ENCODE data around the gene STK32C.

DNA sequence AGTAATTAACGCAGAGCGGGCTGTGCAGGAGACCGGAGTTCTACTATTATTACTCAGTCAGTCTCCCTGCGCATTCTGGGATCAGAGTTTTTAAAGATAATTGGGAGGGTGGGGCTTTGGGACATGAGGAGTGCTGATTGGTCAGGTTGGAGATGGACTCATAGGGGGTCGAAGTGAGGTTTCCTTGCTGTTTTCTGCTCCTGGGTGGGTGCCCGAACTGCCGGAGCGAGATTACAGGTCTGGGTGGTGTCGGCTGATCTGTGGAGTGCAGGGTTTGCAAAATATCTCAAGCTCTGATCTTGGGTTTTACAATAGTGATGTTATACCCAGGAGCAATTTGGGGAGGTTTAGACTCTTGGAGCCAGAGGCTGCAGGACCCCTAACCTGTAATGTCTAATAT is 20.4 kb upstream of the STK32C start:
- TF ChIP-seq, protein P1, sequence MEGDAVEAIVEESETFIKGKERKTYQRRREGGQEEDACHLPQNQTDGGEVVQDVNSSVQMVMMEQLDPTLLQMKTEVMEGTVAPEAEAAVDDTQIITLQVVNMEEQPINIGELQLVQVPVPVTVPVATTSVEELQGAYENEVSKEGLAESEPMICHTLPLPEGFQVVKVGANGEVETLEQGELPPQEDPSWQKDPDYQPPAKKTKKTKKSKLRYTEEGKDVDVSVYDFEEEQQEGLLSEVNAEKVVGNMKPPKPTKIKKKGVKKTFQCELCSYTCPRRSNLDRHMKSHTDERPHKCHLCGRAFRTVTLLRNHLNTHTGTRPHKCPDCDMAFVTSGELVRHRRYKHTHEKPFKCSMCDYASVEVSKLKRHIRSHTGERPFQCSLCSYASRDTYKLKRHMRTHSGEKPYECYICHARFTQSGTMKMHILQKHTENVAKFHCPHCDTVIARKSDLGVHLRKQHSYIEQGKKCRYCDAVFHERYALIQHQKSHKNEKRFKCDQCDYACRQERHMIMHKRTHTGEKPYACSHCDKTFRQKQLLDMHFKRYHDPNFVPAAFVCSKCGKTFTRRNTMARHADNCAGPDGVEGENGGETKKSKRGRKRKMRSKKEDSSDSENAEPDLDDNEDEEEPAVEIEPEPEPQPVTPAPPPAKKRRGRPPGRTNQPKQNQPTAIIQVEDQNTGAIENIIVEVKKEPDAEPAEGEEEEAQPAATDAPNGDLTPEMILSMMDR (IDR thresholded peaks at IDR 0.05): no peak
- TF ChIP-seq POLR2A (IDR thresholded peaks at IDR 0.05): no peak
